Testis (tissue), 2 donors: ENCODE data around the gene TNPO3.

Experiments
- POLR2A ChIP-seq: fragments of 450-650 bp; IDR thresholded peaks from one replicate; pipeline ENCODE4 v1.6.1; 2017; ENCODE audit warnings: antibody characterized with exemption, mild to moderate bottlenecking, moderate library complexity
- TF ChIP-seq, protein P1 (sequence below), 3 experiments: fragments of 450-650 bp in 2 of 3; fragments of 200-600 bp in 1 of 3; sonication (generic) in 1 of 3; IDR thresholded peaks; one replicate each; pipeline ENCODE4 v1.5.1; 2016 to 2019; ENCODE audit warnings: antibody characterized with exemption in 3 of 3, mild to moderate bottlenecking in 2 of 3, moderate library complexity in 1 of 3

DNA sequence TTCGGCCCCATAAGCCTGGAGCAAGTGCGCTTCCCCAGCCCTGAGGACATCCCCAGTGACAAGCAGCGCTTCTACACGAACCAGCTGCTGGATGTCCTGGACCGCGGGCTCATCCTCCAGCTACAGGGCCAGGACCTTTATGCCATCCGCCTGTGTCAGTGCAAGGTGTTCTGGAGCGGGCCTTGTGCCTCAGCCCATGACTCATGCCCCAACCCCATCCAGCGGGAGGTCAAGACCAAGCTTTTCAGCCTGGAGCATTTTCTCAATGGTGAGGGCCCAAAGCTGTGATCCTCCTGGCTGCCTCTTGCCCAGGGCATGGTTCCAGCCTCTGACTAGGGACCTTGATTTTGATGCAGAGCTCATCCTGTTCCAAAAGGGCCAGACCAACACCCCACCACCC is 107.1 kb downstream of the TNPO3 start:
- no peak for TF ChIP-seq POLR2A
- TF ChIP-seq, protein P1, sequence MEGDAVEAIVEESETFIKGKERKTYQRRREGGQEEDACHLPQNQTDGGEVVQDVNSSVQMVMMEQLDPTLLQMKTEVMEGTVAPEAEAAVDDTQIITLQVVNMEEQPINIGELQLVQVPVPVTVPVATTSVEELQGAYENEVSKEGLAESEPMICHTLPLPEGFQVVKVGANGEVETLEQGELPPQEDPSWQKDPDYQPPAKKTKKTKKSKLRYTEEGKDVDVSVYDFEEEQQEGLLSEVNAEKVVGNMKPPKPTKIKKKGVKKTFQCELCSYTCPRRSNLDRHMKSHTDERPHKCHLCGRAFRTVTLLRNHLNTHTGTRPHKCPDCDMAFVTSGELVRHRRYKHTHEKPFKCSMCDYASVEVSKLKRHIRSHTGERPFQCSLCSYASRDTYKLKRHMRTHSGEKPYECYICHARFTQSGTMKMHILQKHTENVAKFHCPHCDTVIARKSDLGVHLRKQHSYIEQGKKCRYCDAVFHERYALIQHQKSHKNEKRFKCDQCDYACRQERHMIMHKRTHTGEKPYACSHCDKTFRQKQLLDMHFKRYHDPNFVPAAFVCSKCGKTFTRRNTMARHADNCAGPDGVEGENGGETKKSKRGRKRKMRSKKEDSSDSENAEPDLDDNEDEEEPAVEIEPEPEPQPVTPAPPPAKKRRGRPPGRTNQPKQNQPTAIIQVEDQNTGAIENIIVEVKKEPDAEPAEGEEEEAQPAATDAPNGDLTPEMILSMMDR (IDR thresholded peaks at IDR 0.05), result no peak
